Mesodermal cell (in vitro differentiated cells): ENCODE measurements around the gene HIF1AN.

Experiments
- H3K27ac ChIP-seq: 2 replicates; pipeline ENCODE4 v1.7.0; 2013; ENCODE audit warnings: mild to moderate bottlenecking, low read depth, low read length, moderate library complexity; ENCODE audit not compliant: severe bottlenecking
- H3K36me3 ChIP-seq: 2 replicates; pipeline ENCODE4 v1.7.1; 2013; ENCODE audit warnings: mild to moderate bottlenecking, low read length, moderate library complexity; ENCODE audit not compliant: control insufficient read depth, insufficient read depth
- H3K4me1 ChIP-seq: one replicate; pipeline ENCODE4 v1.7.1; 2013; ENCODE audit warnings: mild to moderate bottlenecking, low read length; ENCODE audit not compliant: insufficient read depth, control insufficient read depth, poor library complexity, severe bottlenecking
- H3K4me3 ChIP-seq: 2 replicates; pipeline ENCODE4 v1.7.0; 2013; ENCODE audit warnings: low read length, control low read depth, mild to moderate bottlenecking; ENCODE audit not compliant: insufficient read depth, poor library complexity, severe bottlenecking; ENCODE audit errors: extremely low read depth
- H3K9me3 ChIP-seq: 2 replicates; pipeline ENCODE4 v1.7.1; 2013; ENCODE audit warnings: mild to moderate bottlenecking, low read length, moderate library complexity; ENCODE audit not compliant: control insufficient read depth
- WGBS, 2 experiments: methylation state at CpG; one replicate each; pipeline ENCODE4 v1.1.5; 2013; ENCODE audit warnings: missing lambda C conversion rate in 2 of 2; ENCODE audit not compliant: insufficient coverage in 2 of 2; 5-methylcytosine and 5-hydroxymethylcytosine counted together

Gene HIF1AN

GRCh38 chr10:100579261-100580090 lies 43.7 kb downstream of the HIF1AN start:
- Histone ChIP-seq H3K9me3 (no peaks in the 10 kb centered on the region), H3K4me1 (peaks cover 8% of the 10 kb centered on the region), H3K36me3 (no peaks in the 10 kb centered on the region), H3K4me3 (no peak overlapping the region), H3K27ac (no peak overlapping the region)
- 79 to 84% methylated on average over 7 to 9 of the region's 9 CpGs for WGBS, 2 experiments

- Histone ChIP-seq H3K9me3 (no peaks in the 10 kb centered on the region), H3K4me1 (no peaks in the 10 kb centered on the region), H3K36me3 (no peaks in the 10 kb centered on the region), H3K27ac (no peak overlapping the region), H3K4me3 (no peak overlapping the region)
- WGBS, 2 experiments, result 100% methylated on average over 1 of the region's 1 CpG; no CpG with 5 or more reads in 1 of the 2 experiments
These were observed 51.2 kb downstream of the HIF1AN start for GRCh38 chr10:100586959-100587358.

- Histone ChIP-seq H3K4me3 (no peak overlapping the region), H3K36me3 (no peaks in the 10 kb centered on the region), H3K27ac (no peak overlapping the region), H3K9me3 (no peaks in the 10 kb centered on the region), H3K4me1 (peaks cover 4% of the 10 kb centered on the region)
These were observed 62.4 kb downstream of the HIF1AN start for GRCh38 chr10:100598166-100598565.

- 60 to 71% methylated on average over 1 of the region's 4 CpGs for WGBS, 2 experiments
- no peak overlapping the region for H3K4me3 ChIP-seq
- H3K27ac ChIP-seq, result no peak overlapping the region
- peaks cover 4% of the 10 kb centered on the region for H3K4me1 ChIP-seq
- H3K9me3 ChIP-seq, result peaks cover 3% of the 10 kb centered on the region
- H3K36me3 ChIP-seq, result no peaks in the 10 kb centered on the region
These were observed 64.5 kb downstream of the HIF1AN start for GRCh38 chr10:100600218-100600617.

GRCh38 chr10:100607439-100607838 lies 71.7 kb downstream of the HIF1AN start:
- Histone ChIP-seq H3K36me3 (no peaks in the 10 kb centered on the region), H3K9me3 (peaks cover 5% of the 10 kb centered on the region), H3K4me3 (no peak overlapping the region), H3K27ac (no peak overlapping the region), H3K4me1 (no peaks in the 10 kb centered on the region)
- no CpG with 5 or more reads among the region's 1 CpG for WGBS, 2 experiments
